Measurements from ENCODE around the gene SYNE1. TPM values are rescaled to one million over a fixed set of nuclear protein-coding genes. Genes with fewer than 3 reads are reported as not detected.

Gene SYNE1
- total and polyA plus RNA-seq, 4 donors, result 10.2 to 105 (median 24.5) TPM

GRCh38 chr6:152071843-152072242 lies 565.3 kb downstream of the SYNE1 start:
- Histone ChIP-seq H3K36me3 (ENCODE audit: control insufficient read depth in 4 of 4, insufficient read depth in 3 of 4, low read depth in 1 of 4, low read length in 3 of 4) (peaks cover 0 to 13% (median 7%) of the 10 kb centered on the region in 4 donors), H3K4me3 (ENCODE audit: low read depth in 1 of 3, low read length in 3 of 3) (no peak overlapping the region), H3K9ac (ENCODE audit: low read depth in 1 of 2, low read length in 2 of 2) (no peak overlapping the region), H3K27ac (ENCODE audit: low read depth in 1 of 2, low read length in 2 of 2) (no peak overlapping the region), H3K27me3 (ENCODE audit: control insufficient read depth in 4 of 4, insufficient read depth in 4 of 4, low read length in 3 of 4) (no peaks in the 10 kb centered on the region), H3K9me3 (ENCODE audit: control insufficient read depth in 4 of 4, low read length in 3 of 4) (peaks cover 0 to 9% (median 0%) of the 10 kb centered on the region in 4 donors), H3K4me1 (ENCODE audit: control insufficient read depth in 4 of 4, insufficient read depth in 4 of 4, low read length in 3 of 4) (no peaks in the 10 kb centered on the region)
- no peak for TF ChIP-seq RAD21 (IDR thresholded peaks at IDR 0.05)
- no peak for TF ChIP-seq MAX (IDR thresholded peaks at IDR 0.05)
- no peak for TF ChIP-seq GABPA (IDR thresholded peaks at IDR 0.05 in 1 of 2, conservative IDR thresholded peaks at IDR 0.05 in 1 of 2)
- TF ChIP-seq RXRA (IDR thresholded peaks at IDR 0.05), result no peak
- no peak for TF ChIP-seq HNF4A (conservative IDR thresholded peaks at IDR 0.05)
- no peak for TF ChIP-seq REST (IDR thresholded peaks at IDR 0.05)
- TF ChIP-seq EGR1 (IDR thresholded peaks at IDR 0.05; ENCODE audit: low read depth in 2 of 2), result no peak
- TF ChIP-seq YY1 (IDR thresholded peaks at IDR 0.05), result no peak
- no peak for TF ChIP-seq ZBTB33 (IDR thresholded peaks at IDR 0.05)
- TF ChIP-seq HNF4G (IDR thresholded peaks at IDR 0.05), result no peak
- TF ChIP-seq FOXA2 (IDR thresholded peaks at IDR 0.05), result no peak
- TF ChIP-seq CTCF (IDR thresholded peaks at IDR 0.05; ENCODE audit: low read depth, low read length, missing input control), result no peak
- TF ChIP-seq TAF1 (conservative IDR thresholded peaks at IDR 0.05), result no peak
- no peak for TF ChIP-seq JUND (IDR thresholded peaks at IDR 0.05)
- TF ChIP-seq FOXA1 (IDR thresholded peaks at IDR 0.05), result no peak
- TF ChIP-seq SP1 (IDR thresholded peaks at IDR 0.05), result no peak
- no peak for TF ChIP-seq ATF3 (IDR thresholded peaks at IDR 0.05)
- TF ChIP-seq NR2F2 (IDR thresholded peaks at IDR 0.05), result no peak
- whole genome bisulfite sequencing, result 78% methylated on average over 3 of the region's 3 CpGs
- DNase-seq (ENCODE audit: low spot score), result no peak

Small RNAs within 50 kb of the gene (small RNA-seq; reads per million reads assigned to genes)
- not detected for gene RNA5SP223

Other genes starting within 250 kb of the SYNE1 start
- 1 to 10 TPM; 4.5 to 9.1 TPM for gene MYCT1, start 60.5 kb upstream of the SYNE1 start, total RNA-seq
- 1 to 10 TPM; 3.6 to 4.0 TPM for gene MYCT1, start 60.5 kb upstream of the SYNE1 start, polyA plus RNA-seq
- under 1 TPM; 0.25 to 0.33 TPM for gene VIP, start 113.4 kb upstream of the SYNE1 start, total RNA-seq
- gene VIP, start 113.4 kb upstream of the SYNE1 start, polyA plus RNA-seq, result under 1 TPM; 0.09 to 0.71 TPM